GM18526 (cell line): ENCODE results near the gene DAPK1.

ENCODE experiments used
- POLR2A ChIP-seq: IDR thresholded peaks from 3 replicates; pipeline ENCODE4 v1.6.1; 2011; ENCODE audit not compliant: insufficient read length; ENCODE audit errors: extremely low read depth

Gene DAPK1

GRCh38 chr9:87670572-87671264 is 173.1 kb downstream of the DAPK1 start:
- no peak for TF ChIP-seq POLR2A

DNA sequence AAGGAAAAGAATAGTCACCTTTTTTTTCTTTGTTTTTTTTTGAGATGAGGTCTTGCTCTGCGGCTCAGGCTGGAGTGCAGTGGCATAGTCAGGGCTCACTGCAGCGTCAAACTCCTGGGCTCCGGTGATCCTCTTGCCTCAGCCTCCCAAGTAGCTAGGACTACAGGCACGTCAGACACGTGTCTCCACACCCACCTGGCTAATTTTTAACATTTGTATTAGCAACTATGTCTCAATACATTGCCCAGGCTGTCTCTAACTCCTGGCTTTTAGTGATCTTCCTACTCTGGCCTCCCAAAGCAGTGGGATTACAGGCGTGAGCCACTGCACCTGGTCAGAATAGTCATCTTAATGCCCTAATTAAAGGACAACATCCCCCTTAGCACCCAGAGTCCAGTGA is 173.8 kb downstream of the DAPK1 start:
- TF ChIP-seq POLR2A = no peak

DNA sequence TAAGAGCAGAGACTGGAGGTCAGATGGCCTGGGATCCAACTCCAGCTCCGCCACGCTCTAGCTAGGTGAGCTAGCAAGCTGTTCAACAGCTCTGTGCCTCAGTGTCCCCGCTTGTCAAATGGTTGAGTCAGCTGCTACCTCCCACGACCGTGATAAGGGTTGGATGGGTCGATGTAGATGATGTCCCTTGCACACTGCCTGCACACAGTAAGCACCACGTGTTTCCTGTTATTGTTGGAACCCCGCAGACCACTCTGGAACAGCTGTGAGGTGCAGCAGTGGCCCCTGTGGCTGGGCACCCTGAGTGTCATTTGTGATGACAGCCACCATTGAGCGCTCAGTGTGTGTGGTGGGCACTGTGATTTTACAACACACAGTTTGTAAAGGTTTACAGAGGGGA is 174.3 kb downstream of the DAPK1 start:
- no peak for TF ChIP-seq POLR2A

- no peak for TF ChIP-seq POLR2A
These were observed 174.9 kb downstream of the DAPK1 start for GRCh38 chr9:87672586-87672985.

DNA sequence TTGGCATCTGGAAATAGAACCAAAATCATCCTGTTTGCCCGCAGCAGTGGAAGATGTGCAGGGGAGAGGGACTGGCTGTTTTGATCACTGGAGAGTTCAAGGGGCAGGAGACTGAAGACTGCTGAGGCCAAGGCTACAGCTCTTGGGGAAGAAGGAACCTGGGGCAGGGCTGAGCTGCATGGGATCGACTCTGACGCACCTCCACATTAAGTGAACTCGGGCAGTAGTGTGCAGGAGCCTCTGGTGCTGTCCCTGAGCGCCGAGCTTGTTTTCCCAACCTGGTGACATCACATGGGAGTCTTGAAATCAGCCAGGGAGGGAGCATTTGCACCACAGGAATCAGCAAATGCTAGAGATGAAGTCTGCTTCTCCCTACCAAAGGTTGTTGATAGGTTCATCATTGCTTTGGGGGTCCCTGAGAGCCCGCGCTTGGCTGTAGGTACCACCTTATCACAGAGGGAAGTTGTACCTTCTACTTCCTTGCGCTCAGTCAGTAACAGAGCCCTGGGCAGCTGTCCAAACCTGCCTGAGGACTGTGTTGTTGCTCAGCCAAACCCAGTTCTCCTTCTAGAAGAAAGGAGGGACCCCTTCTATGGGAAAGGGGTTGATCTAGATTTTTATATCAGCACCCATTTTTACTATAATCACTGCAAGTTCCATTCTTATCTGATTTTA is 175.9 kb downstream of the DAPK1 start:
- no peak for TF ChIP-seq POLR2A

GRCh38 chr9:87674565-87675299 is 177.1 kb downstream of the DAPK1 start:
- TF ChIP-seq POLR2A = no peak

GRCh38 chr9:87675906-87676515 is 178.3 kb downstream of the DAPK1 start:
- no peak for TF ChIP-seq POLR2A

GRCh38 chr9:87676976-87677775 is 179.5 kb downstream of the DAPK1 start:
- TF ChIP-seq POLR2A = no peak

DNA sequence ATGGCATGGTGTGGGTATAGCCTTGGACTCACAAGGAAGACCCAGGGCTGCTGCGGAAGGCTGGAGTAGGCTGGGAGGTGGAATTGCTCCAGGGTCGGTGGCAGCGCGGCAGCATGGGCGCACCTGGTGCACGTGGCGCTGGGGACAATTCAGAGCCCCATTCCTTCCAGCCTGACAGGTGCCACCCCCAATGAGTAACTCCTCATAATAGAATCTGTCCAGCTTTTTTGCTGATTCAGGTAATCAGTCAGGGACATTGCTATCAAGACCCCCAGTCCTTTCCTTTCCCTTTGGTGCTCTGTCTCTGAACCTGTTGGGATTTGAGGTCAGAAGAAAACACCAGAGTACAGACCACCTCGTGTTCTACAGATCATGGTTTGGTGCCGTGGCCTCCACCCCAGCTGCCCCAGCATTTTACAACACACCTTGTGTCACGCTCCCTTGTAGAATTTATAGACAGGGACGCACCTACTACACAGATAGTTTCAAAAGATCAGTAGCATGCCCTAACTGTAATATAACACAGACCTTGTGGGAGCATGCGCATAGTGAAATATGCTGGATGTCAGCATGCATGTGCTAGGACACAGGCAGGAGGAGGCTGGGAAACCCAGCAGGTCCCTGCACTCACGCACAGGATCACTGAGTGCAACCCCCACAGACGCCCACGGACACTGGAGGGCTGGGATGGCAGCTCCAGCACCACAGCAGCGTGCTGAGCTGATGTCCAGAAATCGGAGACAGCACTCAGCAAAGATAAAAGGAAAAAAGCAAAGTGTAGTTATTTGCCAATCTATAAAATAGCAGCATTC is 180.3 kb downstream of the DAPK1 start:
- no peak for TF ChIP-seq POLR2A

GRCh38 chr9:87678650-87679355 is 181.1 kb downstream of the DAPK1 start:
- TF ChIP-seq POLR2A = no peak

DNA sequence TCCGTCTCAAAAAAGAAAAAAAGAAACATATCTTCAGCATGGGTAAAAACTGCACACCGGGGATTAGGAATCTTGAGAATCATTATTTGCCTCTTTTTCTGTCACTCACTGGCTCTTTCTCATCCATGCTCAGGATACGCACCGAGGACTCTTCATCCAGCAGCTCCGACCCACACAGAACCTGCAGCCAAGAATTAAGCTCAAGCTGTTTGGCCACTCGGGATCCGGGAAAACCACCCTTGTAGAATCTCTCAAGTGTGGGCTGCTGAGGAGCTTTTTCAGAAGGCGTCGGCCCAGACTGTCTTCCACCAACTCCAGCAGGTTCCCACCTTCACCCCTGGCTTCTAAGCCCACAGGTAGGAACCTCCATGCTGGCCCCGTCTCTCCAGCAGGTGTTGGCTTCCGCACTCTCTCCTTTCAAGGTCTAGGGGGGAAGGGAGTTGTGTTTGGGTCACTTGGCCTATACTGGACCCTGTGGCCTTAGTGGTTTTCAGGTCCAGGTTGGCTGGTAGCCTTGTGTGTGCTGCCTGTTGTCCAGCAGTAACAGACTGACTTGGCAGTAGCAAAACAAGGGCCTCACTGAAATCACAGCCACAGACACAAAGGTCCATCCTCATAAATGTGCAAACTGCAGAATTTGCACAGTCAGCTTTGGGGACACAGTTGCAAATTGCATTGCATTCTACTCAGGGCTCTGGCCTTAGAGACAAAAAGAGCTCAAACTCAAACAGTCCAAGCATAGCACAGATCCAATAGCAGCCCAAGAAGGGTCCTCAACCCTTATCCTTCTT is 183.8 kb downstream of the DAPK1 start:
- no peak for TF ChIP-seq POLR2A

DNA sequence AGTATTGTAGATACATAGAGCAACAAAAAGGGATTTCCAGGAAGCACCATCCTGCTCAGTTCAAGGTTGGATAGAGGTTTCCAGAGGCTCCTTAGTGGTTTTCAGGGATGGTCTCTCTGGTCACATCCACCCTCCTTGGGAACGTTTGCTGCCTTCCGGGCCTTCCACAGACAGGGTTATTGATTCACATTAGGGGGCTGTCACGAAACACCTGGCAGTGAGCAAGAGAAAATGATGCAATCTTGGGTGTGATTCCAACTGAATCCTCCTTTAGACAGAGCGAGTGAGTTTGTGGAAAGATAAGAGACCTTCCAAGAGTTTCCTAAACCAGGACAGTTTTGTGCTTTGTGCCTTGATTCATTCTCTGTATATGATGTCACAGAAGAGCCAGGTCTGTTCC is 184.4 kb downstream of the DAPK1 start:
- TF ChIP-seq POLR2A = no peak

GRCh38 chr9:87682618-87683017 is 185.0 kb downstream of the DAPK1 start:
- TF ChIP-seq POLR2A = no peak
